Endothelial cell of umbilical vein (primary cell): Measurements from ENCODE around the gene RPEL1. TPM values are rescaled to one million over a fixed set of nuclear protein-coding genes. Genes with fewer than 3 reads are reported as not detected.

Source experiments
- BruUV-seq: library from RNA; stranded (reverse); fragments of 400-500 nt; replicated peaks from 2 replicates; lab custom pipeline; 2021; lab: Mats Ljungman, UMichigan
- CTCF ChIA-PET: fragments of 300-600, 350-600 bp; sonication (Branson Sonifier 250); formaldehyde crosslinking; loops from one replicate; lab custom pipeline; 2021; ENCODE audit warnings: antibody characterized with exemption, inconsistent platforms; lab: Charles Lee
- POLR2A ChIA-PET: fragments of 300-600, 350-600 bp; sonication (Branson Sonifier 250); formaldehyde crosslinking; loops from one replicate; lab custom pipeline; 2021; ENCODE audit warnings: antibody characterized with exemption, inconsistent platforms; lab: Charles Lee
- DNase-seq: peaks from one replicate; pipeline ENCODE4 v3.0.0-alpha.2; 2011; ENCODE audit warnings: low read depth, low spot score
- FAIRE-seq: peaks from 2 replicates; lab custom pipeline; 2011; peaks lifted over from hg19 to GRCh38; lab: Jason Lieb, UNC
- H2AFZ ChIP-seq: 2 replicates; pipeline ENCODE4 v1.6.0; 2012; ENCODE audit warnings: low read depth, low read length, control low read depth, inconsistent platforms
- H3K27ac ChIP-seq: 2 replicates; pipeline ENCODE4 v1.5.1; 2011; ENCODE audit warnings: low read depth, mild to moderate bottlenecking, control low read depth, low read length, moderate library complexity; ENCODE audit not compliant: insufficient read depth
- H3K27me3 ChIP-seq, 2 experiments: 2 replicates each; pipeline versions ENCODE4 v1.6.0 to v1.6.1; 2011; ENCODE audit warnings: low read length in 2 of 2, mixed read lengths in 1 of 2; ENCODE audit not compliant: control insufficient read depth in 2 of 2, insufficient read depth in 2 of 2
- H3K36me3 ChIP-seq, 2 experiments: 2 replicates in 1 of 2; 3 replicates in 1 of 2; pipeline ENCODE4 v1.5.1; 2011; ENCODE audit warnings: low read length in 2 of 2, mild to moderate bottlenecking in 1 of 2, moderate library complexity in 1 of 2; ENCODE audit not compliant: control insufficient read depth in 2 of 2, insufficient read depth in 2 of 2; ENCODE audit errors: extremely low read depth in 1 of 2
- H3K4me1 ChIP-seq: 3 replicates; pipeline ENCODE4 v1.5.1; 2011; ENCODE audit warnings: mild to moderate bottlenecking, low read length; ENCODE audit not compliant: control insufficient read depth, insufficient read depth; ENCODE audit errors: extremely low read depth
- H3K4me2 ChIP-seq: 2 replicates; pipeline ENCODE4 v1.6.1; 2011; ENCODE audit warnings: low read length, control low read depth, mixed read lengths; ENCODE audit not compliant: insufficient read depth
- H3K4me3 ChIP-seq, 3 experiments: fragments of 200-600 bp in 1 of 3; sonication (generic), shearing (Covaris generic) in 1 of 3; replicated peaks in 1 of 3; 2 replicates each; pipeline ENCODE4 v1.5.1; 2011 to 2016; ENCODE audit warnings: control low read depth in 3 of 3, low read length in 3 of 3, mild to moderate bottlenecking in 2 of 3, inconsistent platforms in 1 of 3, low read depth in 1 of 3, moderate library complexity in 1 of 3; ENCODE audit not compliant: insufficient read depth in 1 of 3
- H3K79me2 ChIP-seq: 2 replicates; pipeline ENCODE4 v1.6.0; 2012; ENCODE audit warnings: low read length, inconsistent platforms; ENCODE audit not compliant: control insufficient read depth, insufficient read depth
- H3K9ac ChIP-seq: replicated peaks from 2 replicates; pipeline ENCODE3; 2011; ENCODE audit warnings: low read length, control low read depth; ENCODE audit not compliant: insufficient read depth; ENCODE audit errors: extremely low read depth
- H3K9me1 ChIP-seq: replicated peaks from 3 replicates; pipeline ENCODE4 v1.6.0; 2011; ENCODE audit warnings: mild to moderate bottlenecking, low read length; ENCODE audit not compliant: control insufficient read depth, insufficient read depth; ENCODE audit errors: extremely low read depth
- H3K9me3 ChIP-seq: replicated peaks from 2 replicates; pipeline ENCODE4 v1.5.1; 2012; ENCODE audit warnings: low read length, inconsistent platforms; ENCODE audit not compliant: control insufficient read depth, insufficient read depth
- H4K20me1 ChIP-seq: replicated peaks from 2 replicates; pipeline ENCODE3; 2011; ENCODE audit warnings: mild to moderate bottlenecking, low read length; ENCODE audit not compliant: control insufficient read depth, insufficient read depth; ENCODE audit errors: extremely low read depth
- EZH2 ChIP-seq: IDR thresholded peaks from 2 replicates; pipeline ENCODE4 v1.6.1; 2012; ENCODE audit warnings: borderline replicate concordance, low read depth, mild to moderate bottlenecking, moderate library complexity, low read length, inconsistent platforms; ENCODE audit not compliant: severe bottlenecking
- FOS ChIP-seq: IDR thresholded peaks from 2 replicates; pipeline ENCODE4 v1.6.1; 2011; ENCODE audit warnings: mild to moderate bottlenecking, low read length, moderate library complexity, borderline replicate concordance; ENCODE audit not compliant: insufficient read depth
- GATA2 ChIP-seq: IDR thresholded peaks from 2 replicates; pipeline ENCODE4 v1.7.0; 2011; ENCODE audit warnings: low read depth, mild to moderate bottlenecking, moderate library complexity, mixed read lengths, low read length; ENCODE audit not compliant: insufficient read length, insufficient read depth
- JUN ChIP-seq: IDR thresholded peaks from 2 replicates; pipeline ENCODE4 v1.6.1; 2011; ENCODE audit warnings: borderline replicate concordance, low read depth; ENCODE audit not compliant: insufficient read length, insufficient read depth
- MYC ChIP-seq: IDR thresholded peaks from one replicate; pipeline ENCODE4 v1.6.1; 2011; ENCODE audit warnings: mild to moderate bottlenecking, low read depth, low read length
- POLR2A ChIP-seq: IDR thresholded peaks from 2 replicates; pipeline ENCODE4 v1.6.1; 2012; ENCODE audit warnings: low read depth, mild to moderate bottlenecking, control low read depth, low read length
- POLR2AphosphoS5 ChIP-seq: IDR thresholded peaks from 2 replicates; pipeline ENCODE4 v1.6.1; 2012; ENCODE audit warnings: low read depth, mild to moderate bottlenecking, control low read depth, low read length, moderate library complexity; ENCODE audit not compliant: insufficient read depth
- dilution Hi-C: fragments of 300-500 bp; cut with MboI; formaldehyde crosslinking; loops from one replicate; pipeline ENCODE4 v1.15.0; 2019; ENCODE audit warnings: low sequenced_read_pairs; ENCODE audit not compliant: extremely low pct_ligation_motif_present
- intact Hi-C: fragments of 100-400 bp; cut with micrococcal nuclease; formaldehyde crosslinking; loops from one replicate; pipeline ENCODE4 v1.10.0; 2022
- polyA plus RNA-seq, 4 experiments: library from polyadenylated mRNA; depleted of rRNA in 3 of 4; stranded (reverse) in 3 of 4; unstranded in 1 of 4; fragments of >200 nt; gene quantifications; 2 replicates each; pipeline versions ENCODE4 v1.2.1 to v1.2.3, GENCODE V29; 2011 to 2012; ENCODE audit warnings: missing spikeins in 1 of 4
- total RNA-seq: library from RNA; stranded (reverse); gene quantifications from 2 replicates; pipeline ENCODE4 v1.2.3, GENCODE V29; 2021
- TF ChIP-seq, protein P1 (sequence below), 2 donors: IDR thresholded peaks; 1 replicate in 1 of 2; 2 replicates in 1 of 2; pipeline ENCODE4 v1.5.1; 2011; ENCODE audit warnings: low read length in 2 of 2, mild to moderate bottlenecking in 2 of 2, moderate library complexity in 2 of 2, control low read depth in 1 of 2, inconsistent platforms in 1 of 2, low read depth in 1 of 2; ENCODE audit not compliant: insufficient read depth in 1 of 2; ENCODE audit errors: extremely low read depth in 1 of 2
- TF ChIP-seq, protein P2 (sequence below): IDR thresholded peaks from 2 replicates; pipeline ENCODE4 v1.6.1; 2011; ENCODE audit not compliant: insufficient read depth, insufficient read length

The RPEL1 gene
- total and polyA plus RNA-seq, 2 donors (not counting 3 experiments of a cell fraction or from before 2014, with no cell fraction given), result 0.04 TPM; not detected in 1

DNA sequence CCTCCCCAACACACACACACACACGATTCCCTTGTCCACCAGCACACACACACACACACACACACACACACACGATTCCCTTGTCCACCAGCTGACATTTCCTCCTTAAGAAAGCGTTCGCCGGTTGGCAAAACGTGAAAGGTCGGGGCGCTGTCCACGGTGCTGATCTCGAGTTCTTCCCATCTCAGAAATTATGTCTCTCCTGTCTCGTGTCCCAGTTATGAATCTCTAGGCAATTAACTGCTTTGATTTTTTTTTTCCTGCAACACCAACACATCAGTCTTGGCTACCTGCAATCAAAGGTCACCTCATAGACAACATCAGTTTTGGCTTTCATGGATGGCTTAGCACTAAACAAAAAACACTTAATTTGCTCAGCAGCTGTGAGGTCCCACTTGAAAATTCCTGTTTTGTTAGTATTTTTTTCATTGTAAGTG lies 33.2 kb downstream of the RPEL1 start:
- ChIA-PET CTCF (interaction anchor here (0.7 to 2.5 kb wide), 2 partner anchors 11 to 34 kb away, joined by 3 to 7 read pairs; no protein-coding TSS in a partner anchor), POLR2A (no interaction called here)
- Histone ChIP-seq H3K9me3 (no peaks in the 10 kb centered on the region), H4K20me1 (no peaks in the 10 kb centered on the region), H3K79me2 (no peaks in the 10 kb centered on the region), H3K27ac (no peak overlapping the region), H3K4me2 (no peak overlapping the region), H2AFZ (no peak overlapping the region), H3K36me3 (no peaks in the 10 kb centered on the region), H3K27me3 (peaks cover 36 to 47% of the 10 kb centered on the region in 2 experiments), H3K4me3 (no peak overlapping the region), H3K4me1 (peaks cover 2% of the 10 kb centered on the region), H3K9ac (no peak overlapping the region), H3K9me1 (no peaks in the 10 kb centered on the region)
- no peak for TF ChIP-seq POLR2A
- TF ChIP-seq, protein P1, sequence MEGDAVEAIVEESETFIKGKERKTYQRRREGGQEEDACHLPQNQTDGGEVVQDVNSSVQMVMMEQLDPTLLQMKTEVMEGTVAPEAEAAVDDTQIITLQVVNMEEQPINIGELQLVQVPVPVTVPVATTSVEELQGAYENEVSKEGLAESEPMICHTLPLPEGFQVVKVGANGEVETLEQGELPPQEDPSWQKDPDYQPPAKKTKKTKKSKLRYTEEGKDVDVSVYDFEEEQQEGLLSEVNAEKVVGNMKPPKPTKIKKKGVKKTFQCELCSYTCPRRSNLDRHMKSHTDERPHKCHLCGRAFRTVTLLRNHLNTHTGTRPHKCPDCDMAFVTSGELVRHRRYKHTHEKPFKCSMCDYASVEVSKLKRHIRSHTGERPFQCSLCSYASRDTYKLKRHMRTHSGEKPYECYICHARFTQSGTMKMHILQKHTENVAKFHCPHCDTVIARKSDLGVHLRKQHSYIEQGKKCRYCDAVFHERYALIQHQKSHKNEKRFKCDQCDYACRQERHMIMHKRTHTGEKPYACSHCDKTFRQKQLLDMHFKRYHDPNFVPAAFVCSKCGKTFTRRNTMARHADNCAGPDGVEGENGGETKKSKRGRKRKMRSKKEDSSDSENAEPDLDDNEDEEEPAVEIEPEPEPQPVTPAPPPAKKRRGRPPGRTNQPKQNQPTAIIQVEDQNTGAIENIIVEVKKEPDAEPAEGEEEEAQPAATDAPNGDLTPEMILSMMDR (IDR thresholded peaks at IDR 0.05; ENCODE audit: extremely low read depth in 1 of 2, insufficient read depth in 1 of 2, low read depth in 1 of 2, low read length in 2 of 2), result no peak
- no peak for TF ChIP-seq POLR2AphosphoS5
- no peak for TF ChIP-seq FOS
- no peak for TF ChIP-seq GATA2
- TF ChIP-seq JUN, result no peak
- TF ChIP-seq MYC, result no peak
- TF ChIP-seq, protein P2, sequence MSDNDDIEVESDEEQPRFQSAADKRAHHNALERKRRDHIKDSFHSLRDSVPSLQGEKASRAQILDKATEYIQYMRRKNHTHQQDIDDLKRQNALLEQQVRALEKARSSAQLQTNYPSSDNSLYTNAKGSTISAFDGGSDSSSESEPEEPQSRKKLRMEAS, result no peak
- no peak for TF ChIP-seq EZH2
- intact Hi-C loops, result loop anchor here (1.0 kb wide), 1 partner anchor 14 kb away; no protein-coding TSS in a partner anchor
- FAIRE-seq (peak; percentile 69), DNase-seq (peak; percentile 40)
- no TSS peak for BruUV-seq
- dilution Hi-C loops, result no loop called here
